Muscle of leg (tissue), 11 donors: ENCODE results near the gene AKAP3. TPM values are rescaled to one million over a fixed set of nuclear protein-coding genes. Genes with fewer than 3 reads are reported as not detected.
A peak's percentile ranks its signal among the peaks of the same experiment; 100 is the strongest.

Source experiments
- DNase-seq: peaks from one replicate; pipeline ENCODE4 v3.0.0; 2013
- H3K27ac ChIP-seq: one replicate; pipeline ENCODE4 v1.5.1; 2013; ENCODE audit warnings: mild to moderate bottlenecking, low read length, control low read depth
- H3K27me3 ChIP-seq: one replicate; pipeline ENCODE4 v1.6.1; 2013; ENCODE audit warnings: low read length; ENCODE audit not compliant: control insufficient read depth, insufficient read depth
- H3K36me3 ChIP-seq: one replicate; pipeline ENCODE4 v1.6.1; 2013; ENCODE audit warnings: low read length; ENCODE audit not compliant: control insufficient read depth, insufficient read depth
- H3K4me1 ChIP-seq: one replicate; pipeline ENCODE4 v1.6.1; 2013; ENCODE audit warnings: low read length; ENCODE audit not compliant: control insufficient read depth, insufficient read depth
- H3K4me3 ChIP-seq: one replicate; pipeline ENCODE4 v1.5.1; 2013; ENCODE audit warnings: low read length, control low read depth
- H3K9me3 ChIP-seq: replicated peaks from 2 replicates; pipeline ENCODE4 v1.6.1; 2013; ENCODE audit warnings: low read depth, low read length; ENCODE audit not compliant: control insufficient read depth
- WGBS: methylation state at CpG from one replicate; pipeline ENCODE4 v1.1.5; 2013; ENCODE audit warnings: missing lambda C conversion rate; ENCODE audit not compliant: insufficient coverage; 5-methylcytosine and 5-hydroxymethylcytosine counted together
- polyA plus RNA-seq, 8 donors: library from polyadenylated mRNA; unstranded; fragments of 120-200 nt; gene quantifications; one replicate each; pipeline versions ENCODE4 v1.2.1 to v1.2.3, GENCODE V29; 2013; ENCODE audit warnings: inconsistent platforms in 1 of 8, low replicate concordance in 1 of 8; ENCODE audit not compliant: insufficient read length in 8 of 8, insufficient read depth in 1 of 8
- total RNA-seq: library from RNA; stranded (reverse); fragments of 120-200 nt; gene quantifications from one replicate; pipeline ENCODE4 v1.2.4, GENCODE V29; 2013

The AKAP3 gene
- total and polyA plus RNA-seq, 9 donors, result 0.35 to 1.1 (median 0.76) TPM

GRCh38 chr12:4604684-4605193 is 44.1 kb downstream of the AKAP3 start:
- H3K4me1 ChIP-seq, result no peaks in the 10 kb centered on the region
- H3K9me3 ChIP-seq, result no peaks in the 10 kb centered on the region
- peaks cover 3% of the 10 kb centered on the region for H3K27me3 ChIP-seq
- H3K4me3 ChIP-seq, result peak overlapping the region; percentile 77
- DNase-seq, result peak; percentile 84
- no peak overlapping the region for H3K27ac ChIP-seq
- no peaks in the 10 kb centered on the region for H3K36me3 ChIP-seq
- WGBS, result 2% methylated on average over 17 of the region's 25 CpGs

- no peaks in the 10 kb centered on the region for H3K36me3 ChIP-seq
- H3K4me1 ChIP-seq, result no peaks in the 10 kb centered on the region
- no peak overlapping the region for H3K27ac ChIP-seq
- no peak overlapping the region for H3K4me3 ChIP-seq
- WGBS, result no CpG with 5 or more reads among the region's 1 CpG
- no peak for DNase-seq
- H3K9me3 ChIP-seq, result no peaks in the 10 kb centered on the region
- peaks cover 3% of the 10 kb centered on the region for H3K27me3 ChIP-seq
Measured at GRCh38 chr12:4603946-4604345, 44.9 kb downstream of the AKAP3 start.

- no peak for DNase-seq
- Histone ChIP-seq H3K27me3 (peaks cover 3% of the 10 kb centered on the region), H3K4me3 (no peak overlapping the region), H3K27ac (no peak overlapping the region), H3K4me1 (no peaks in the 10 kb centered on the region), H3K9me3 (no peaks in the 10 kb centered on the region), H3K36me3 (no peaks in the 10 kb centered on the region)
- WGBS, result 70% methylated on average over 6 of the region's 7 CpGs
Measured at GRCh38 chr12:4603421-4603820, 45.4 kb downstream of the AKAP3 start.

- Histone ChIP-seq H3K27ac (no peak overlapping the region), H3K4me3 (no peak overlapping the region), H3K27me3 (peaks cover 4% of the 10 kb centered on the region), H3K36me3 (no peaks in the 10 kb centered on the region), H3K4me1 (no peaks in the 10 kb centered on the region), H3K9me3 (no peaks in the 10 kb centered on the region)
- no peak for DNase-seq
- 93% methylated on average over 6 of the region's 6 CpGs for WGBS
Measured at GRCh38 chr12:4595881-4596280, 53.0 kb downstream of the AKAP3 start.

GRCh38 chr12:4591180-4591687 is 57.6 kb downstream of the AKAP3 start:
- WGBS, result 40% methylated on average over 6 of the region's 7 CpGs
- Histone ChIP-seq H3K4me3 (no peak overlapping the region), H3K9me3 (no peaks in the 10 kb centered on the region), H3K27me3 (peaks cover 6% of the 10 kb centered on the region), H3K36me3 (no peaks in the 10 kb centered on the region), H3K4me1 (no peaks in the 10 kb centered on the region), H3K27ac (no peak overlapping the region)
- no peak for DNase-seq

GRCh38 chr12:4589941-4590340 is 58.9 kb downstream of the AKAP3 start:
- H3K36me3 ChIP-seq, result no peaks in the 10 kb centered on the region
- peaks cover 4% of the 10 kb centered on the region for H3K27me3 ChIP-seq
- DNase-seq, result no peak
- H3K27ac ChIP-seq, result no peak overlapping the region
- no peaks in the 10 kb centered on the region for H3K9me3 ChIP-seq
- WGBS, result no CpG with 5 or more reads among the region's 2 CpGs
- no peak overlapping the region for H3K4me3 ChIP-seq
- no peaks in the 10 kb centered on the region for H3K4me1 ChIP-seq

GRCh38 chr12:4588916-4589315 is 59.9 kb downstream of the AKAP3 start:
- no peaks in the 10 kb centered on the region for H3K9me3 ChIP-seq
- no CpG with 5 or more reads among the region's 3 CpGs for WGBS
- H3K27me3 ChIP-seq, result peaks cover 4% of the 10 kb centered on the region
- no peak overlapping the region for H3K27ac ChIP-seq
- H3K36me3 ChIP-seq, result no peaks in the 10 kb centered on the region
- H3K4me1 ChIP-seq, result no peaks in the 10 kb centered on the region
- H3K4me3 ChIP-seq, result no peak overlapping the region
- no peak for DNase-seq

- no peak for DNase-seq
- H3K27ac ChIP-seq, result no peak overlapping the region
- 48% methylated on average over 7 of the region's 9 CpGs for WGBS
- H3K4me1 ChIP-seq, result no peaks in the 10 kb centered on the region
- H3K27me3 ChIP-seq, result peaks cover 6% of the 10 kb centered on the region
- H3K36me3 ChIP-seq, result no peaks in the 10 kb centered on the region
- no peaks in the 10 kb centered on the region for H3K9me3 ChIP-seq
- no peak overlapping the region for H3K4me3 ChIP-seq
Measured at GRCh38 chr12:4587108-4587507, 61.7 kb downstream of the AKAP3 start.

GRCh38 chr12:4586500-4586899 is 62.4 kb downstream of the AKAP3 start:
- Histone ChIP-seq H3K36me3 (no peaks in the 10 kb centered on the region), H3K4me1 (no peaks in the 10 kb centered on the region), H3K4me3 (no peak overlapping the region), H3K27me3 (peaks cover 6% of the 10 kb centered on the region), H3K27ac (no peak overlapping the region), H3K9me3 (no peaks in the 10 kb centered on the region)
- no peak for DNase-seq
- WGBS, result 12% methylated on average over 4 of the region's 5 CpGs

GRCh38 chr12:4584896-4585295 is 64.0 kb downstream of the AKAP3 start:
- Histone ChIP-seq H3K27me3 (peaks cover 3% of the 10 kb centered on the region), H3K27ac (no peak overlapping the region), H3K36me3 (no peaks in the 10 kb centered on the region), H3K9me3 (no peaks in the 10 kb centered on the region), H3K4me3 (no peak overlapping the region), H3K4me1 (peaks cover 4% of the 10 kb centered on the region)
- no peak for DNase-seq
- WGBS, result 74% methylated on average over 5 of the region's 7 CpGs

- no peaks in the 10 kb centered on the region for H3K36me3 ChIP-seq
- peaks cover 4% of the 10 kb centered on the region for H3K4me1 ChIP-seq
- 86% methylated on average over 3 of the region's 6 CpGs for WGBS
- no peak for DNase-seq
- no peak overlapping the region for H3K27ac ChIP-seq
- no peaks in the 10 kb centered on the region for H3K9me3 ChIP-seq
- peaks cover 3% of the 10 kb centered on the region for H3K27me3 ChIP-seq
- H3K4me3 ChIP-seq, result no peak overlapping the region
Measured at GRCh38 chr12:4584281-4584680, 64.6 kb downstream of the AKAP3 start.
